A204.1 (cell line): ENCODE data around the gene CCNYL1.
"Not testable (repeated sequence)": the region's sequence is repeated elsewhere in the genome, so short reads cannot be mapped to it uniquely, and the experiment has no call there.

ENCODE experiments used
- FAIRE-seq: peaks from 2 replicates; lab custom pipeline; 2012; peaks lifted over from hg19 to GRCh38; lab: Jason Lieb, UNC

The CCNYL1 gene

GRCh38 chr2:207710814-207711740, at the start of gene CCNYL1:
TSS of gene CCNYL1 (plus strand) at chr2:207711640. CDS start at chr2:207711897, 257 bp downstream.
- peak; percentile 96 for FAIRE-seq

- no peak for FAIRE-seq
Observed at GRCh38 chr2:207662203-207662602, 49.2 kb upstream of the CCNYL1 start.

- no peak for FAIRE-seq
Observed at GRCh38 chr2:207663870-207664545, 47.4 kb upstream of the CCNYL1 start.

GRCh38 chr2:207670887-207671286, 40.6 kb upstream of the CCNYL1 start:
- FAIRE-seq, result no peak

- no peak for FAIRE-seq
Observed at GRCh38 chr2:207673431-207673830, 38.0 kb upstream of the CCNYL1 start.

GRCh38 chr2:207674266-207674774, 37.1 kb upstream of the CCNYL1 start:
- FAIRE-seq, result no peak

GRCh38 chr2:207674826-207675225, 36.6 kb upstream of the CCNYL1 start:
- no peak for FAIRE-seq

GRCh38 chr2:207676827-207677354, 34.5 kb upstream of the CCNYL1 start:
- peak; percentile 91 for FAIRE-seq

GRCh38 chr2:207681431-207681830, 30.0 kb upstream of the CCNYL1 start:
- no peak for FAIRE-seq

- no peak for FAIRE-seq
Observed at GRCh38 chr2:207682557-207682956, 28.9 kb upstream of the CCNYL1 start.

- no peak for FAIRE-seq
Observed at GRCh38 chr2:207683438-207683837, 28.0 kb upstream of the CCNYL1 start.

- FAIRE-seq, result no peak
Observed at GRCh38 chr2:207683879-207684627, 27.4 kb upstream of the CCNYL1 start.

GRCh38 chr2:207686812-207687211, 24.6 kb upstream of the CCNYL1 start:
- no peak for FAIRE-seq

GRCh38 chr2:207688597-207688996, 22.8 kb upstream of the CCNYL1 start:
- FAIRE-seq, result no peak

GRCh38 chr2:207690845-207691461, 20.5 kb upstream of the CCNYL1 start:
- FAIRE-seq, result not testable (repeated sequence)

GRCh38 chr2:207692206-207693065, 19.0 kb upstream of the CCNYL1 start:
- FAIRE-seq, result no peak

GRCh38 chr2:207693641-207694249, 17.7 kb upstream of the CCNYL1 start:
- FAIRE-seq, result no peak

- no peak for FAIRE-seq
Observed at GRCh38 chr2:207694811-207695281, 16.6 kb upstream of the CCNYL1 start.

GRCh38 chr2:207695293-207695692, 16.1 kb upstream of the CCNYL1 start:
- no peak for FAIRE-seq

- not testable (repeated sequence) for FAIRE-seq
Observed at GRCh38 chr2:207696911-207697310, 14.5 kb upstream of the CCNYL1 start.
